Measurements from ENCODE around the gene ZNRD2.

GRCh38 chr11:65607614-65608426 lies 37.5 kb downstream of the ZNRD2 start:
- TF ChIP-seq, protein P1, sequence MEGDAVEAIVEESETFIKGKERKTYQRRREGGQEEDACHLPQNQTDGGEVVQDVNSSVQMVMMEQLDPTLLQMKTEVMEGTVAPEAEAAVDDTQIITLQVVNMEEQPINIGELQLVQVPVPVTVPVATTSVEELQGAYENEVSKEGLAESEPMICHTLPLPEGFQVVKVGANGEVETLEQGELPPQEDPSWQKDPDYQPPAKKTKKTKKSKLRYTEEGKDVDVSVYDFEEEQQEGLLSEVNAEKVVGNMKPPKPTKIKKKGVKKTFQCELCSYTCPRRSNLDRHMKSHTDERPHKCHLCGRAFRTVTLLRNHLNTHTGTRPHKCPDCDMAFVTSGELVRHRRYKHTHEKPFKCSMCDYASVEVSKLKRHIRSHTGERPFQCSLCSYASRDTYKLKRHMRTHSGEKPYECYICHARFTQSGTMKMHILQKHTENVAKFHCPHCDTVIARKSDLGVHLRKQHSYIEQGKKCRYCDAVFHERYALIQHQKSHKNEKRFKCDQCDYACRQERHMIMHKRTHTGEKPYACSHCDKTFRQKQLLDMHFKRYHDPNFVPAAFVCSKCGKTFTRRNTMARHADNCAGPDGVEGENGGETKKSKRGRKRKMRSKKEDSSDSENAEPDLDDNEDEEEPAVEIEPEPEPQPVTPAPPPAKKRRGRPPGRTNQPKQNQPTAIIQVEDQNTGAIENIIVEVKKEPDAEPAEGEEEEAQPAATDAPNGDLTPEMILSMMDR (conservative IDR thresholded peaks at IDR 0.05; ENCODE audit: low read depth, low read length), result no peak
- TF ChIP-seq EZH2phosphoT487 (IDR thresholded peaks at IDR 0.05; ENCODE audit: borderline replicate concordance, low read length) (no peak), EZH2 (IDR thresholded peaks at IDR 0.05; ENCODE audit: low read length, unreplicated experiment) (no peak)
